Occipital lobe (tissue), 2 donors: ENCODE results near the gene OR7G2. TPM values are rescaled to one million over a fixed set of nuclear protein-coding genes. Genes with fewer than 3 reads are reported as not detected.
A peak's percentile ranks its signal among the peaks of the same experiment; 100 is the strongest.

Experiments
- DNase-seq: peaks from one replicate; lab custom pipeline; 2025; lab: John Stamatoyannopoulos, UW
- total RNA-seq: library from RNA; depleted of rRNA; stranded (reverse); fragments of >200 nt; gene quantifications from one replicate; pipeline ENCODE4 v1.2.3, GENCODE V29; 2014

OR7G2 gene
- not detected for total RNA-seq

DNA sequence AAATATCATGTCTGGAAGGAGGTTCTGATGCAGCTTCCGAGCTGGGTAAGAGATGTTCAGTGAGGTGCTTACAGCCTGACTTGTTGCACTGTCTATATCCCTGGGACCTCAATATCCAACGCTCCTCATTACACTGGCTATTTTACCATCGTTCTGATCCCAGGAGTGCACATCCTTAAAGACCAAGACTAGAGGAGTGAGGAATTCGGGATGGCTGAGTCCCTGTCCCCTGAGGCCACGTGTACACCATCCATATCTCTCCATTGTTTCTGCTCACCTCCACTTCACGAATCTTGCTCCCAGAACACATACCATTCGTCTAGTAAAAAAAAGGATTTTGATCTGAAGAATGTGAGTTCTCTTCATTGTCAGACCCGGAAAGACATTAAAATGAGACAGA lies at the start of gene OR7G2:
Gene OR7G2 (minus strand): TSS at position 101 of the 400 bp plus-strand sequence. CDS start 4,232 bp downstream, outside the sequence.
- DNase-seq = no peak

DNA sequence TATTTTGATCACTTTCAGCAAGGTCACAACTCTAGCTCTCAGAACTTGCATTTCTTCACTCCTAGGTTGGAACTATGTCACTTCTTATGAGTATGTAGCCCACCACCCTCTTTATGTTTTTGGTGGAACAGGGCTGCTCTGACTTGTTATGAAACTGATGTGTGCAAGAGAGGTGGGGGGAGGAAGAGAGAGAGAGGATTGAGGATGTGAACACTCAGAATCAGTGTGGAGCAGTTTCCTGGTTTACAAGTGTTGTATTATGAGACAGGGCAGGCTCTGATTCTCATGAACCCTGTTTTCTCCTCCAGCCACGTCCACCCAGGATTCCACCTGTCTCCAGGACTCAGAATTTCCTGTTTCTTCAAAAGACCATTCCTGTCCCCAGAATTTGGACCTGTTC lies 49.0 kb upstream of the OR7G2 start:
- no peak for DNase-seq

DNA sequence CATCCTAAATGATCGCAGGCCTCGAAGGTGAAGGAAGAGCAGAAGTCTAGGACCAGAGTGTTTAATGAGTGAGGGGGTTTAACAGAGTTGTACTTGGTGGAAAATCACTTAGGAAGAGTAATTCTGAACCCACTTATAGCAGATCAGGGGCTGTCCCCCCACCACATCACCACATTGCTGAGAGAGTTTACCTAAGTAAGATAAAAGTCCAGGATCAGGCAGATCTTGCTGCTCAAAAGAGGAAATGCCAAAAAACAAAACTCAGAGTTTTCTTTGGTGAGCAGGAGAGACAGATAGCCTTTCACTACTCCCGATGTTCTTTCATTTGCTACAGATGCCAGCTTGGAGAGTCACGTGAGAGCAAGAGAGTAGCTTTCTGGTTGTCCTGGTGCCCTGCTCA lies 48.3 kb upstream of the OR7G2 start:
- no peak for DNase-seq

DNA sequence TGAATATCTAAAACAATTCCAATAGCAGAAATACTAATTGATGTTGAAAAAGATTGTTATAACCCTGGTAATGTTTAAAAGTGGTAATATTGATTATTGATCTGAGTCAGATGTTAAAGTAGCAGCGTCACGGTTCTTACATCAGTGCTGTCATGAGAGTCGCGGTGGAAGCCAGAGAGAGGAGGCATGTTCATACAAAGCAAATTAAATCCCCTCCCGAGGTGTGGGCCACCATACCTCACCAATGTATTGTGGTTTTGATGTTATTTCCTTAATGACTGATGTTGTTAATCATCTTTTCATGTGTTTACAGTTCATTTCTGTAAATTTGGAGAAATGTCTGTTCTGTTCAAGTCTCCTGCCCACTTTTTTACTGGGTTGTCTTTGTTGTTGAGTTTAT lies 44.1 kb upstream of the OR7G2 start:
- DNase-seq = no peak

GRCh38 chr19:9150650-9151049 lies 43.4 kb upstream of the OR7G2 start:
- DNase-seq = no peak

DNA sequence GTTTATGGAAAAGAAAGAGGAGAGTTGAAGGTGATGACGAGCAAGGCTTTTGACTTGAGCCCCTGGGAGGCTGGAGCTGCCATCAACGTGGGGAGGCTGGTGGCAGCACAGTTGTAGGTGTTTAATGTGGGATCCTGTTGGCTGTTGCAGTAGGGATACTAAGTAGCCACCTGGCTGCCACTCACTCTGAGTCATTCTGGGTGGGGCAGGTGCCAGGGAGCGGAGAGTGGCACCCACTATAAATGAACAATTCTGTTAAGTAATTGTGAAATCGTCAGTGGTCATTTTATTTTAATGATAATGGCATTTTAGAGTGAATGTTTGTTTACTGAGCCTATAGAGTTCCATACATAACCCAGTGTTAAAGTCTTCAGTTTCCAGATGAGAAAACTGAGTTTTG lies 42.7 kb upstream of the OR7G2 start:
- no peak for DNase-seq

- DNase-seq = no peak
Observed at GRCh38 chr19:9148697-9149096, 41.4 kb upstream of the OR7G2 start.

DNA sequence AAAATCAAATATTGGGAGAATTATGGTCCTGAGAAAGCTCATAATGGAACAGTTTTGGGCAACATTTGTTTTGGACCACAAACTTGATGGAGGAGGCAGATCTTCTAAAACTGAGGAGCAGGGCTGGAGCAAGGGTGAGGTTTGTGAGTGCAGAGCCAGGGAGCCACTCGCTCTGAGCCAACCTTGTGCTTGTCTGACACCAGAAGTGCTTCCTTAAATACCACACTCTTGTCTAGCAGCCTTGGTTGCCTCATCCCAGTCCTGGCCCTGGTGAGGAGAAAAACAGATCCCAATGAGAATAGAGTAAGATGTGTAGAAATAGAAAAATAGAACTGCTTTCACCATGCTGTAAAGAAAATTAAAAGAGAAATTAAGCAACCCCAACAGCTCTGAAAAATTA lies 39.6 kb upstream of the OR7G2 start:
- DNase-seq = no peak

- DNase-seq = no peak
Observed at GRCh38 chr19:9144920-9145319, 37.6 kb upstream of the OR7G2 start.

GRCh38 chr19:9140159-9140874 lies 33.0 kb upstream of the OR7G2 start, which contains the start of gene ZNF317:
Gene ZNF317 (plus strand): TSS chr19:9140397. CDS start chr19:9156017, 15,620 bp downstream.
- peak; percentile 83 for DNase-seq

DNA sequence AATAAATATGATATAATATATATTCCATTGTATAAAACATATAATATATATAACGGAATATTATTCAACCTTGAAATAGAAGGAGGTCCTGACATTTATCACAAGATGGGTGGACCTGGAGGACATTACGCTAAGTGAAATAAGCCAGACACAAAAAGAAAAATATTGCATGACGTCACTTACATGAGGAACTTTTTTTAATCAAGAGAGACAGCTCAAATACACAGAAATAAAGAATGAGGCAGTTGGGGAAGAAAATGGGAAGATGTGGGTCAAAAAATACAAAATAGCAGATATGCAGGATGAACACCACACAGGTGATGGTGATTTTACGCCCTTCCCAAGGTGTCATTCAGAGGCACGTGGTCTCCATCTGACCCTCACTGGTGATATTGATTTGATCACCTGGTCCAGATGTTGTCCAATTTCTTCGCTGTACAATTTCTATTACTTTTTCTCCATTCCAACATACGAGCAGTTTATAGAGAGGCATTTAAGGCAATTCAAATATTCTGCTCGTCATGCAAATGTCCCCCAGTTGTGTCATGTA lies 32.4 kb upstream of the OR7G2 start:
- no peak for DNase-seq

GRCh38 chr19:9132422-9132821 lies 25.1 kb upstream of the OR7G2 start:
- DNase-seq = no peak

DNA sequence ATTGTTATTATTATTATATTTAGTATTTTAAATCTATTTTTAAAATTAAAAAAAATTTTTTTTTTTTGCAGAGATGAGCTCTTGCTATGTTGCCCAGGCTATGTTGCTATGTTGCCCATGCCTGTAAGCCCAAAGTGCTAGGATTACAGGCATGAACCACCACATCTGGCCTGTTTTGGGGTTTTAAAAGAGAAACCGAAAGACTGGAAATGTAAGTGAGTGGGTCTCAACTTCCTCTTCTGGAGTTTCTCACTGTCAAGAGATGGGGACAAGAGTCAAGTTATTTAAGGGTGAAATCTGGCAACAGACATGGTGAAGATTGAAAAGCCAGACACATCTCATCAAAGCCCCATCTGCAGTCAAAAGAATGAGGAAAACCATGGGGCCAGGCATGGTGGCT lies 23.7 kb upstream of the OR7G2 start:
- DNase-seq = no peak

- DNase-seq = no peak
Observed at GRCh38 chr19:9128171-9128570, 20.9 kb upstream of the OR7G2 start.

GRCh38 chr19:9126900-9127405 lies 19.7 kb upstream of the OR7G2 start, which contains the start of gene OR7G3:
Gene OR7G3 (minus strand): TSS chr19:9126950. CDS start chr19:9126950, 0 bp downstream.
- no peak for DNase-seq

DNA sequence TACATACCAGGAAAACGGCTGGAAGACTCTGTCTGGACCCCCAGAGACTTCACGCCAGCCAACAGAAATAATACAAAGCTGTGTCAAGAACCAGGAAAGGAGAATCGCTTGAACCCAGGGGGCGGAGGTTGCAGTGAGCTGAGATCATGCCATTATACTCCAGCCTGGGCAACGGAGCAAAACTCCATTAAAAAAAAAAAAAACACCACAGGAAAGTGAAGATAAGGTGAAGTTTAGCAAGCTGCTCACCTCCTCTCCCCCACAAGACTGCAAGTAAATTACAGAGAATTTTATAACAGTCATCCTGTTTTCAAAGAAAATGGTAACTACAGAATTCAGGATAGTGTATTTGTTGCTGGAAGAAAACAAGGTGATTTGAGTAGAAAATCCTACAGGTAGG lies 9.3 kb upstream of the OR7G2 start:
- DNase-seq = no peak

DNA sequence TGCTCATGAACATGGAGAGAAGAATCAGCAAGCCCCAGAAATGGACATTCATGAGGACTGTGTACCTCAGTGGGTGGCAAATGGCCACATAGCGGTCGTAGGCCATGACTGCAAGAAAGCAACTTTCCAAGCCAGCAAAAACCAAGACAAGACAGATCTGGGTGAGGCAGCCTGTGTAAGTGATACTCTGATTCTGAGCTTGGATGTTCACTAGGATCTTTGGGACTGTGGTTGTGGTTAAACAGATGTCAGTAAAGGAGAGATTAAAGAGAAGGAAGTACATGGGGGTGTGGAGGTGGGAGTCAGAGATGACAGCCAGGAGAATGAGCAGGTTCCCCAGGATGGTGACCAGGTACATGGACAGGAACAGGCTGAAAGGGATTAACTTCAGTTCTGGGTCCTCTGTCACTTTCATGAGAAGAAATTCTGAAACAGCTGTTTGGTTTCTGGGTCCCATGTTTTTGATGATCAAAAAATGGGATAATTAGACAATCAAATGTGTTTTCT lies 8.1 kb upstream of the OR7G2 start, which contains the start of gene OR7G1:
Gene OR7G1 (minus strand): TSS at position 457 of the 507 bp plus-strand sequence. CDS start 0 bp downstream, at position 457.
- DNase-seq = no peak

DNA sequence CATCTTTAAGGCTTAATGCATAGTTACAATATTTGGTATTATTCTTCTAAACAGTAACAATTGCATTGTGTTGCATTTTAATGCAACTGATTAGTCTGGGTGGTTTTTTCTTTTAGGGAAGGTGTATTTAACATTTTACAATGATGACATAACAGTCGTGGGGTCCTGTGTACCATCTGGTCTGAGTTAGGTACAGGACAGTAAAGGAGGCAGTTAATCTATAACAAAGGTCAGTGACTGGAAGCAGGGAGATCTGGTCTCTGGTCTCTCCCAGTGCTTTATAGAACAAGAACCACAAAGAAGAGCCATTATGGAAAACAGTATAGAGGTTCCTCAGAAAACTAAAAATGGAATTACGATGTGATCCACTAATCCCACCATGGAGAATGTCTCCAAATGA lies 2.7 kb upstream of the OR7G2 start:
- DNase-seq = no peak

- no peak for DNase-seq
Observed at GRCh38 chr19:9086761-9087160, 20.5 kb downstream of the OR7G2 start, which contains the start of gene OR1M1. Gene OR1M1 (plus strand): TSS chr19:9087061. CDS start chr19:9093245, 6,184 bp downstream.

GRCh38 chr19:9078651-9079050 lies 28.6 kb downstream of the OR7G2 start:
- no peak for DNase-seq

- DNase-seq = no peak
Observed at GRCh38 chr19:9076901-9077300, 30.4 kb downstream of the OR7G2 start.
